ENCODE results near the gene ENHO. TPM values are rescaled to one million over a fixed set of nuclear protein-coding genes. Genes with fewer than 3 reads are reported as not detected.

Gene ENHO
- 0.30 TPM in 1 of 2 replicates, not detected in the other for total RNA-seq

DNA sequence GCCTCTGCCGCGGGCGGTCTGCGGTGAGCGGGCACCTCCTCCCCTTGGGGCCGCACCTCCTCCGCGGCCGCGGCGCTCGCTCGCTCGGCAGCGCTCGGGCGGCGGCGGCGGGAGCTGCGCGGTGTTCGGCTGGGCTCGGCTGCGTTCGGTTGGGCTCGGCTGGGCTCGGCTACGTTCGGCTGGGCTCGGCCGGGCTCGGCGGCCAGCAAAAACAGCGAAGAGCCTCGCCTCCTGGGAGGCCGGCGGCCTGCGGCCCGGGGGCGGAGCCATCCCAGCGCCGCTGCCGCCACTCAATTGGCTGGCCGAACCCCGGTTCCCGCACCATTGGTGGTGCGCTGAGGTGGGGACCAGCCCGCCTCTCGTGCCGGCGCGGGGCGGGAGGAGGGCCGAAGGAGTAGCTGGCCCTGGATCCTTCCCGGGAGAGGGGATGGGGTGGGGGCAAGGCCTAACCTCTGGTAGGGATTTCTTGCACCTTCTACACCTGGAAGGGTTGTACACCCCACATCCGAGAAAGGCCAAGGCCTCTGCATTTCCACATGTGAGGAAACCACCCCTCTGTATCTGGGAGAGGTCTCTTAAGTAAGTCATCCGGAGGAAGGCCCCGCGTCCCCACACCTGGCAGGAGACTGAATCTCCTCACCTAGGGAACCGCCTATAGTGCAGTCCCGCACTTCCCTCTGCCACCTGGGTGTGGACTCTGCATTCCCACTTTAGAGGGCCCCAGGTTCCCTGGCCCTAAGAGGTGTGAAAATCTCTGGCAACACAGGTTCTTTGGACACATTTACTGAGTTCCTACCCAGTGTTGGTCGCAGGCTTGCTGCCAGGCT, at the start of gene ENHO:
TSS of gene ENHO (minus strand) at position 20 of the 827 bp plus-strand sequence. CDS start 1,295 bp downstream, outside the sequence.
- DNase-seq (ENCODE audit: low read depth): peak; percentile 54

- no peak for DNase-seq (ENCODE audit: low read depth)
Measured at GRCh38 chr9:34572092-34572491, 49.3 kb upstream of the ENHO start.

- no peak for DNase-seq (ENCODE audit: low read depth)
Measured at GRCh38 chr9:34571481-34571810, 48.7 kb upstream of the ENHO start.

DNA sequence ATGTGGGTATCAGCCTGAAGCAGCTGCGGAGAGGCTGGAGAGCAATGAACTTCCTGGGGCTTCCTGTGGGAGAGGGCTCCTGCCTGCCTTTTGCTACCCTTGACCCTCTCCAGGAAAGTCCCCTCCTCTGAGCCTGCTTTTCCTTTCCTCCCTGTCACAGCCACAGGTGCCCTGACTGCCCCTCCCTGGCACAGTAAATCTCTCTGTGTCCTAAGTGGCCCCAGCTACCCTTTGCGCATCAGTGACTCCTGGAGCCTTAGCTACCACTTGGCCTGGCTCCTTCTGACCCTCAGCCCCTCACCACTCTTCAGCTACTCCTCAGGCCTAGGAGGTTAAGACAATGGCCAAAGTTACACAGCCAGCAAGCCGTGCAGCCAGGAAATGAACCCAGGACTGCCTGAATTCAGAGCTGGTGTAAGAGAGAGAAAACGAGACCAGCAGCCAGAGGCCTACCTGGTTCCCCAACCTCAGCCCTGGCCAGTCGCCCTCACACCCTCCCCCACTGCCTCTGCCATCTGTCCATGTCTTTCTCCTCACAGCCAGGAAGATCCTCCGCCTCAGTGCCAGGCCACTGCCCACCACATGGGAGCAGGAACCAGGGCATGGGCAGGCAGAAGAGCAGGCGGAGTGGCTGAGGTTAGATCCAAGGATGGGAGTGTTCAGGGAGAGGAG, 48.2 kb upstream of the ENHO start:
- no peak for DNase-seq (ENCODE audit: low read depth)

GRCh38 chr9:34570376-34570775, 47.6 kb upstream of the ENHO start:
- DNase-seq (ENCODE audit: low read depth): no peak

GRCh38 chr9:34568774-34569173, 46.0 kb upstream of the ENHO start:
- no peak for DNase-seq (ENCODE audit: low read depth)

DNA sequence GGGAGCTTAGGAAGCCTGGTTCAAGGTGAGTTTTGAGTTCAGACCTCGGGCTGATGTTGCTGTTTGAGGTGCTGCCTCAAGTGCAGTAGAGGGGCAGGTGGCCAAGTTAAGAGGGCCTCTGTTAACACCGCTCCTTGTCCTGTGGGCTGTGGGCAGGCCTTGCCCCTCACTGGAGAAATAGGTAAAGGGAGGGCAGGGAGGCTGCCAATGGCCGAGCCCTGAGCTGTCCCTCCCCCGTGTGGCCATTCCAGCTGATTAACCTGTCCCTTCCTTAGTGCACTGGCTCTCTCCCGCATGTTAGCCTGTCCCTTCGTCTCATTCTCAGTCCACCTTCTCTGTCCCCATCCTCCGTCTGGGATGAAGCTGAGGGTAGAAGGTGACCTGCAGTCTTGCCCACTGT, 45.3 kb upstream of the ENHO start:
- DNase-seq (ENCODE audit: low read depth): no peak

DNA sequence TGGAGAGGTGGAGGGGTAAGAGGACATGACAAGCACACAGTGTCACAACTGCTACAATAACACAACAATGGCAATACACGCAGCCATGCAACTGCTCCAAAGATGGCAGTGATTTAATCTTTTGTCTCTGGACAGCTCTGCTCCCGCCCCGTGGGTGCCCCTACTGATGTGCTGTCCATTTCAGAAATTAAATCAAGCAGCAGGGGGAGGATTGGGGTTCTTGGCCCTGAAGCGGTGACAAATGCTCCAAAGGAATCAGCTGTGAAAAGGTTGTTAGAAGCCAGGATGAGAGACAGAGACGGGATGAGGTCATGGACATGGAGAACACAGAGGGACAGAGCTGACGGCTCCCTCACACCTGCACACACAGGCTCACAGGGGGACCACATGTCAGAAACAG, 44.2 kb upstream of the ENHO start:
- no peak for DNase-seq (ENCODE audit: low read depth)

- no peak for DNase-seq (ENCODE audit: low read depth)
Measured at GRCh38 chr9:34566322-34566721, 43.5 kb upstream of the ENHO start.

- DNase-seq (ENCODE audit: low read depth): no peak
Measured at GRCh38 chr9:34565856-34566255, 43.1 kb upstream of the ENHO start.

- DNase-seq (ENCODE audit: low read depth): no peak
Measured at GRCh38 chr9:34564617-34565016, 41.8 kb upstream of the ENHO start.

DNA sequence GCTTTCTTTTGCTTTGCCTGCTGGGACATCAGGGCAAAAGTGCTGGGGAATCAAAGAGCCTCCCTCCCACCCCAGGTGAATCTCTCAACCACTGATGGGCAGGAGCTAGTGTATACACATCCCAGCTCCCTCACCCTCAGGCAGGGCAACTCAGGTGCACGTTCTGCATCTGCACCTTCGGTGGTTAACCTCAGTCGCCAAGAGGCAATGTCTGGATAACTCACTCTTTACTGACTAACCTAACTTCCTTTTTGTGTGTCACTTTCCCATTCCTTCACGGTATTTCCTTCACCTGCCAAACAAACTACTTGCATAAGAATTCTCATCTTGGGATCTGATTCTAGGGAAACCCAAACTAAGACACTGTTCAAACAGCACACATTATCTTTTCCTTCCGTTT, 40.5 kb upstream of the ENHO start:
- DNase-seq (ENCODE audit: low read depth): no peak

DNA sequence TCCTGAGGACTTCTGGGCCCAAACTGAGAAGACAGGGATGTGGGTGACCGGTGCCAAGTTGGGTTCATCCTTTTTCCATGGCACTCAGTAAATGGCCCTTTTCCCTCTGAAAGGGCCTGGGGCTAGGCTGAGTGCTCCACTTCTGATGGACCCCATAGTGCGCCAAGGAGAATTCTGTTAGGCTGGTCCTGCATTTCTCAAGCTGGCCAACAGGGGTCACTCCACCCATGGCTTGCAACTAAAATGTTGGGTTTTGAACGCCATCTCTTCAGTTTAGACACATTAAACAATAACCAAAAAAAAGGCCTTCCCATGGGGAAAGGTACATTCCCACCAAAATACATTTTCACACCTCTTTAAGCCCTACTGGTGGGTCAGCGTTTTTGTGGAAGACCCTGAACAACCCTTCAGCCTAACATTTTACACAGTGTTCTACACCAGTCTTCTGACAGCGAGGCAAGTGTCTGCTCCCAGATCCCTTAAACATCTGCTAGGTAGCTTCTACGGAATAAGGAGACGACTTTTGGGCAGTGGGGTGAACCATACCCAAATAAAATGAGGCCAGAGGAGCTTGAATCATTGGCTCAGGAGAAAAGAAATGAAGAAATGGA, 39.5 kb upstream of the ENHO start:
- no peak for DNase-seq (ENCODE audit: low read depth)

DNA sequence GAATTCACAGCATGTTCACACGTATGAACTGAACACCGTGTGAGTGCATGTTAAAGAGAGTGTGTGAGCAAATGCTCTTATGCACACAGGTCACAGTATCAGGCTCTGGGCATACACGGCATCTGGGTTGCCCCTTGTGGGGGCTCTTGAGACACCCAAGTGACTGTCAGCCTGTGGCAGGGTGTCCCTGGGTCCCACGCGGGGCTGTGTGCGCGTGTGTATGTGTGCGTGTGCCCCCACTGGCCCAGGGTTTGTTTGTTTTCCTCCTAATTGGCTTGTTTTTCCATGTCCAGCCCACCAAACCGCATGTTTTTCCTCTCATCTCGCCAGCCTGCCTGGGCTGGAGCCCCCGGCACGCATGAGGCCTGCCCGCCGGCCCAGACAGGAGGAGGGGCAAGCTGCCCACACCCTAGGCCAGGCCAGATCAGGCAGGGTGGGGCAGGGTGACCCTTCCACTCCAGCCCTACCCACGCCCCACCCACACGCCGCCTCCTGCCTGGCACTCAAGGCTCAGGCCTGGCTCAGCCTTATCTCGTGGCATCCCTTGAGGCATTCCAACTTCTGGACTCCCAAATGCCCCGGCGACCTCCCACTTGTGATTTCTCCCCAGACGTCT, 37.9 kb upstream of the ENHO start:
- no peak for DNase-seq (ENCODE audit: low read depth)

DNA sequence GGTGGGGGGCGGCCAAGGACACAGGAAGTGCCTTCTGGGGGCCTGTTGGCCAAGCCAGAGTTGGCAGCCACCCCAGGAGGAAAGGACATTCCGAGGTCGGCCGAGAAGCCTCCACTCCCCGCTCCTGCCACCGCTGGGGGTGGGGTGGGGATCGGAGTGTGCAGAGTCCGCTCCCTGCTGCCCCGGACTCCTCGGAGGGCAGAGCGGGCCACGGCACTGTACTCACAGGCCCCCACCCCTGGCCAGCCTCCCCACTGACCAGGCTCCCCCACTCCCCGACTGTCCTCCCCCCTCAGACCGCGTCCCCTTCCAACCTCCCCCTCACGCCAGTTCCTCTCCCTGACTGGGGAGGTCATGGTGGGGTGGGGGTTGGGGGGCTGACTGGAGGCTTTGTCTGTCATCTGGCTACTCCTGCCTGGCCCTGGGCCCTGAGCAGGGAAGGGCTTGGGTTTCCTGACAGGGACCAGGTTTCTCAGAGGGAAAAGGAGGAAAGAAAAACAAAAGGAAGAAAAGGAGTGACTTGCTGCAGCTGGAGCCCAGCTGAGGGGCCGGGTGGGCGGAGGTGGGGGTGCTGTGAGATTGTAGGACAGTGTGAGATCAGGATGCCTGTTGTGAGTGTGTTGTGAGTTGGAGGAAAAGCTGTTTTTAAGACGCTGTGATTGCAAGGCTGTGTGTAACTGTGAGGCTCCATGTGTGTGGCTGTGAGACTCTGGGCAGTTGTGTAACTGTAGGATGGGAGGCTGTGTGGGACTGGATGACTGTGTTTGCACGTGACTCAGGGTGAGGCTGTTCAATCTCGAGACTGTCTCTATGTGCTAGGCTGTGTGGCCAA, 37.0 kb upstream of the ENHO start:
- DNase-seq (ENCODE audit: low read depth): peak; percentile 40

DNA sequence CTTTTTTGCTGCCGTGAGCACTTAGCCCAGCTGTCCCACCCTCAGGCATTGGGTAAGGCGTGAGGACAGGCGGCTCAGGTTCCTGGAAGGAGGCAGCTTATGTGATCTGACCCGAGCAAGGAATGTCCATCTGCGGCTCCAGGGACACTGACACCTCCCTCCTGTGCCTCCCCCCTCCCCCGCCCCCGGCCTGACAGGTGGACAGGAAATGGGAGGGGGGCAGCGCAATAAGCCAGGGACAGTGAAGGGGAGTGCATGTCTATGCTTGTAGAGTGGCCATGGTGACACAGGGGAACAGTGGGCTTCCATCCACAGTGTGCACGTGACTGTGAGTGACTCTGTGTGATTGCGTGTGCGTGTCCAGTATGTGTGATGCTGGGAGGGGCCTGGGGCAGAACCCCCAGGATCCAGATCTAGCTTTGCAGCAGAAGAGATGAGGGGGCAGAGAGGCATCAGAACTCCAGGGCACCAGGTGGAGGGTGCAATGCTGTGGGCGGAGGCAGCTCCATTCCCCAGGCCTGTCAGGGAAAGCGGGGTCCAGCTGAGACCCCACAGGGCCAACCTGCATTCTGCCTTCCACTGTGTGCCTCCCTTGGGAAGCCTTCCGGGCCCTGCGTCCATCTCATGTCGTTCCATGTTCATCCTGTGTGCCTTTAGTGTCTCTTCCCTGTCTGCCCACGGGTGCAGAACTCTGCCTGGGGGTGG, 36.3 kb upstream of the ENHO start:
- no peak for DNase-seq (ENCODE audit: low read depth)

DNA sequence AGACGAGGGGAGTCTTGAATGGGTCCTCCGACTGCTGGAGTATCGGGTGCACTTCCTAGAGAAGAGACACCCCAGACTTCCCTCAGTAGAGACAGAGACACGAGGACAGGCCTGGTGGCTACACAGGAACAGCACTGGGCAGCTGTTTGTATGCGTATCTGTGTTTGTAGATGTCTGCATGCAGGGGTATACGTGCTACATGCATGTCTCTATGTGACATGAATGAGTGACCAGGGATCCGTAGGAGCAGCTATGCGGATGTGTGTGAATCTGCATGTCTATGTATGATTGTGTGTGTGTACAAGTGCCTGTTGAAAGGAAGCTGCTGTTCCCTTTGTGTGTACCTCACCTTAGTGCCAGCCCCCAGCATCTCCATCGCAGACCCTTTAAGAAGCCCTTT, 35.6 kb upstream of the ENHO start:
- DNase-seq (ENCODE audit: low read depth): no peak

DNA sequence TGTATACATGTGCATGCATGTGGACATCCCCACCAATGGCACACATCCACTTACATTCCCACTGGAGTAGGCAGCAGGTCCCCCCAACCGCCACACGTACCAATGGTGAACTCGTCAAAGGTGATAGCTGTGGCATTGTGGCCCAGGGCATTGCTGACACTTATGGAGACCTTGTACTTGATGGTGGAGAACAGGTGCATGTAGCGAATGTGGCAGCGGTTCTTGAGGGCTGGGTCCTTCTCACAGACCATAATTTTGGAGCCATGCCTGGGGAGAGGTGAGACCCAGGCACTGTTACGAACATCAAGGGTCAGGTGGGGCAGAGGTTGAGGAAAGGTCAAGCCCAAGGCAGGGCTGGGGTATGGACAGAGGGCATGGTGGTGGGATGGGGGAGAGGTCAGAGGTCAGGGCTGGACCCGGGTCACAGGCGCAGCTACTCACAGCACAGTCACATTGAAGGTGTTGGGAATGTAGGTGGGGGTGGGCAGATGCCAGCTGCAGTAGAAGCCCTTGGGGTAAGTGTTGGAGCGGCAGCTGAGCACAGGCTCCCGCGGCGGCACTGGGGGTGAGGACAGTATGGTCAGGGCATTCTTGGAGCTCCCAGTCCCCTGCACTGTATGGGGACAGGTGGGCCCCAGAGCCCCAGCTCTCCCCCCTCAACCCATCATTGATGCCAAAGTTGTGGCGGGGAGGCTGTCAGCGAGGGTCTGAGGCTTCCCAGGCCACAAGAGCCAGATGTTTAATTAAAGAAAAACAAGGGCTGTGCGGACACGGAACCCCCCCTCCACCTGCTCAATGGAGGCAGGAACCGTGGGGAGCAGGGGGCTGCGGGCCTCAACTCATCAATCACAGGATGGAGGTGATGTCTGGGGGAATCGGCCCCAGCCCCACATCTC, 34.9 kb upstream of the ENHO start:
- no peak for DNase-seq (ENCODE audit: low read depth)

DNA sequence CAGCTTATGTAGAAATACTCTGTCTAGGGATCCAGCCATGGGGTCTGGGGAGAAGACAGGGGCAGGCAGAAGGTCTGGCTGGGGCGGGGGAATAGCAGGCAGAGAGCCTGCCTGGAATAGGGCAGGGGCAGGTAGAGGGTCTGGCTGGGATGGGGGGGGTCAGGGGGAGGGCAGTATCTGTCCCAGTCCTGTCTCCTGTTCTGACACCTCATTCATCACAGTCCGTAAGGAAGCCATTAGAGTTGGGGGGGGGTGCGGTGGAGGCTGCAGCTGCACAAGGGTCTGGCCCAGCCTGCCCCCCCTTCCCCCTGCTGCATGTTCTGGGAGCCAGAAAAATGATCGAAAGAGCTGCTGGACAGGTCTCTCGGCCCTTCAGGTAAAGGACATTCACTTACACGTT, 34.2 kb upstream of the ENHO start:
- no peak for DNase-seq (ENCODE audit: low read depth)

DNA sequence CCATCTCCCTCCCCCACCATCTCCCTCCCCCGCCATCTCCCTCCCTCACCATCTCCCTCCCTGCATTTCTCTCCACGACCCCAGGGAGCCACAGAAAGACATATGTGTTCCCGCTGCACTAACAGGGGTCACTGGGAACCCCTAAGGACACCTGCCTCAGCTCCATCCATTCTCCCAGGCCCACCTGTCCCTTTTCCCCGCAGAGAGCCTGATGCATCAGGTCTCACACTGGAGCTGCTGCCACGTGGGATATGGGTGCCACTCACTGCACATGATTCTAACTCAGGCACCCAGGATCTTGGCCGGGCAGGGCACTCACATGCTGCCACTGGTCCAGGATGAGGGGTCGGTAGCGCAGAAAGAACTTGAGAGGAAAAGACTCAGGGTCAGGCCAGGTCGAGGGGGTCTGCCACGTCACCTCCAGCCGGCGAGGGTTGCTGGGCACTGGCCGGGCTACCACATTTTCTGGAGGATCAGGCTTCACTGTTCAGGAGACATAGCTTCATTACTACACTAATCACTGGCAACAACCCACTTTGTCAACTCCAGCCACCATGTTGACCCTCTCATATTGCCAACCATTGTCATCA, 33.2 kb upstream of the ENHO start:
- DNase-seq (ENCODE audit: low read depth): no peak

All from renal cortical epithelial cell (primary cell).